Frontal cortex (tissue), 4 donors: ENCODE data around the gene BTN3A1. TPM values are rescaled to one million over a fixed set of nuclear protein-coding genes. Genes with fewer than 3 reads are reported as not detected.
"Not testable (repeated sequence)": the region's sequence is repeated elsewhere in the genome, so short reads cannot be mapped to it uniquely, and the experiment has no call there.

Experiments used
- DNase-seq, 2 donors: peaks; one replicate each; pipeline ENCODE4 v3.0.0; 2012; ENCODE audit warnings: low spot score in 2 of 2
- FAIRE-seq: peaks from 2 replicates; lab custom pipeline; 2012; peaks lifted over from hg19 to GRCh38; lab: Jason Lieb, UNC
- total RNA-seq: library from RNA; depleted of rRNA; stranded (reverse); fragments of >200 nt; gene quantifications from one replicate; pipeline ENCODE4 v1.2.3, GENCODE V29; 2014
- donor health status: control.
- donor health status: control.
- donor health status: control.

The BTN3A1 gene
- total RNA-seq, 1 donor from 2014 or later: 19.6 TPM

GRCh38 chr6:26411751-26412150 is 9.7 kb downstream of the BTN3A1 start:
- no peak for FAIRE-seq

GRCh38 chr6:26412228-26412627 is 10.2 kb downstream of the BTN3A1 start:
- DNase-seq (no peak), FAIRE-seq (no peak)

More at GRCh38 chr6:26411751-26412150, 9.7 kb downstream of the BTN3A1 start:
- no peak for DNase-seq

- no peak for FAIRE-seq
- DNase-seq: no peak
Measured at GRCh38 chr6:26412954-26413353, 10.9 kb downstream of the BTN3A1 start.

GRCh38 chr6:26414281-26414680 is 12.2 kb downstream of the BTN3A1 start:
- FAIRE-seq: no peak
- no peak for DNase-seq

GRCh38 chr6:26415036-26415614 is 13.1 kb downstream of the BTN3A1 start:
- no peak for FAIRE-seq
- DNase-seq: no peak

GRCh38 chr6:26415791-26416190 is 13.7 kb downstream of the BTN3A1 start:
- FAIRE-seq: no peak
- DNase-seq: no peak

DNA sequence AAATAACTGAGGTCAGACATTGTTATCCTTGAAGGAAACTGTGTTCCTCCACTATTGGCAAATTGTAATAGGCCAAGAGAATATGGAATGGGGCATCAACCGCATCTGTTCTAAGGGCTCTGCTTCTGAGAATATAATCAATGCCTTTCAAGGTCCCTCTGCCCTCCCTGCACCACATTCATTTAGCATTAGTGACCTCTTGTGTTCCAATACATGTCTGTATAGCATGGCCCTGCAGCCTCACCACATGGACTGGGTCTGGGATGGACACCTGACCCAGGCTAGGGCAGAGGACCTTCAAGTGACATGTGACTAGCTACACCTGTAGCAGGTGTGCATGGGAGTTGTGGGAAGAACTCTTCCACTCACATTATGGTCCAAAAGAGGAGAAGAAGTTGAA is 14.2 kb downstream of the BTN3A1 start:
- FAIRE-seq: no peak
- no peak for DNase-seq

DNA sequence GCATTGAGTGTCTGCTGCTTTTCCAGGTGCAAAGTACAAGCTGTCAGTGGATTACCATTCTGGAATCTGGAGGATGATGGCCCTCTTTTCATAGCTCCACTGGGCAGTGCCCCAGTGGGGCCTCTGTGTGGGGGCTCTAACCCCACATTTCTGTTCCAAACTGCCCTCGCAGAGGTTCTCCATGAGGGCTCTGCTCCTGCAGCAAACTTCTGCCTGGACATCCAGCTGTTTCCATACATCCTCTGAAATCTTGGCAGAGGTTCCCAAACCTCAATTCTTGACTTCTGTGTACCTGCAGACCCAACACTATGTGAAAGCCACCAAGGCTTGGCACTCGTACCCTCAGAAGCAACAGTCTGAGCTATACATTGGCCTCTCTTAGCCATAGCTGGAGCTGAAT is 16.0 kb downstream of the BTN3A1 start:
- DNase-seq, FAIRE-seq: not testable (repeated sequence)

- FAIRE-seq, DNase-seq: not testable (repeated sequence)
Measured at GRCh38 chr6:26418795-26419194, 16.7 kb downstream of the BTN3A1 start.

DNA sequence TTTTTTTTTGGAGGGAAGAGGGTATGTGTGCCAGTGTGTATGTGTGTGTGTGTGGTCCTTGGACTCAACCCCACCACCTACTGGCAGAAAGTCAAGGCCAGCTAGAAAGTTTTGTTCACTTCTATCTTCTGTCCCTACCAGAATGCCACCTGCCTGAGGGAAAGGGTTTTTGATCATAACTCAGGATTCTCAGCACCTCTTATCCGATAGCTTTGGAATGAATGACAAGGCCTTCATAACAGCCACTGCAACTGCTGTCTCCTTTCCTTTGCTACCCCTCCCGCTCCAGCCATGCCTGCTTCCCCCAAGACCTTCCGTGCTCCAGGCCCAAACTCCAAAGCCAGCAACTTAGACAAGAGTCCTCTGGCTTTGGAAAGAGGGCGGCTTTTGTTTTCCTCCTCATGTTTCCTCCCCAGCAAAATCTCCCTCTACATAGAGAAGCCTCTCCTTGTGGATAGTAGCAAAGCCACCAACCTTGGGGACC is 18.7 kb downstream of the BTN3A1 start:
- FAIRE-seq (no peak), DNase-seq (no peak)

DNA sequence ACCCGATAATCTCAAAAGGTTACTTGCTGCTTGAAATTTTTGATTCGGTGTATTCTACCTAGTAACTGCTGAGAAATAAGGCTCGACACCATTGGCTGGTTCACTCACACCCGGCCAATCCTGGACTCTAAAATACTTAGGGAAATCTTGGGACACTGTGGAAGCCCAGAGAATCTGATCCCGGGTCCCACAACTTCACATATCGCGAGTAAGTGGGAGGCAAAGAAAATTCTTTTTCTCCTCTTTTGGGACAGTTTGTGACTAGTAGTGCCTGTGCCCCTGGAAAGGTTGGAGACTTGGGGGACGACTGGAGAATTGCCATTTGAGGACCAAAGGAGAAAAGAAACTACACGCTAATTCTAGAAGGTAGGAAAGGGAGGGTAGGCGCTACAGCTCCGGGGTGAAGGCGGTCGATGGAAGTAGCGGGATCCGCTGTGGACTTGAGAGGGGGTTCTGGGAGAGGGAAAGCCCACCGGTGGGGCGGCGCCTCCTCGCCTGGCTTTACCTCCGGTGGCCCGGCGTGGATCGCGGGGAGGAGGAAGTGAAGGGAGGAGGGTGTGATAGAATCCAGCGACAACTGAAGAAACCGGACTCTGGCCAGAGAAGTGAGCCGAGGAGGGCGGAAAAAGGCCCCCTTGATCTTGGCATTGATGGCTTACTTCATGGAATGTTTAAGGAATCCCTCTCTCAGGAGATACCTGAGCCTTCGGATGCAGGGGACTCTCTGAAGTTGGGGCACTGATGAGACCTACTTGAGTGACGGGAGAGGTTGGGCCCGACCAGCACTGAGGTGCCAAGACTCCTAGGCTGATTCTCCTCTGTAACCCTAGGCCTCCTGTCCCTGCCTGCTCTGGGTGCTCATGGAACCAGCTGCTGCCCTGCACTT is 19.4 kb downstream of the BTN3A1 start:
- DNase-seq (peak; percentile 47 to 84), FAIRE-seq (peak; percentile 26)

- DNase-seq: no peak
- FAIRE-seq: no peak
Measured at GRCh38 chr6:26422329-26422728, 20.3 kb downstream of the BTN3A1 start.

DNA sequence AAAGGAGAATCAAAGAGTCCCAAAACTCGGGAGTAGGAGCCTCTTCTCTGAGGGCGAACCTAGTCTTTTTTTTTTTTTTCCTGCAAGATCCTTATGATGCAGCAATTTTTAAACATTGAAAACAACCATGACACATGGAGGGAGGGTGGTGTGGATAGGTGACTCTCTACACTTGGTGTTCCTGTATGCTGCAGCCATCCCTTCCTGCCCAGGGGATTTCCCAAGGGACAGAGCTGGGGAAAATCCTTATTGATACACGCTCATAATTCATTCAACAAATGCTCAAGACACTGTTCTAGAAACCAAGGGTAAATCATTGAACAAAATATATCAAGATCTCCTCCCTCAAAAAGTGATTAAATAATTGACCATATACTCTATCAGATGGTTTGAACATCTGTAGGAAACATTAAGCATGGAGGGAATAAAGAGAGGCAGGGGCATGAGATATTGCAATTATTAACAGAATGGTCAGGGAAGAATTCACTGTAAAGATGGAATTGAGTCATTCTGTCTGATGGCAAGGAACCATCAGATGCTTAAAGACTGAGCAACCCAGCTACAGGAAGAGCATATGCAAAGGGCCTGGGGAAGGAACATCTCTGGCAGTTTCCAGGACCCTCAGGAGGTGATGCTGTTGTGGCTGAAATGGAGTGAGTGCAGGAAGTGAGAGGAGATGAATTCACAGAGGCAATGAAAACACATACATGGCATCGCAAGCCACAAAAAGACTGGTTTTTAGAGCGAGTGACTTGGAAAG is 24.8 kb downstream of the BTN3A1 start:
- DNase-seq: no peak
- no peak for FAIRE-seq

GRCh38 chr6:26427451-26427809 is 25.4 kb downstream of the BTN3A1 start:
- FAIRE-seq (no peak), DNase-seq (no peak)

DNA sequence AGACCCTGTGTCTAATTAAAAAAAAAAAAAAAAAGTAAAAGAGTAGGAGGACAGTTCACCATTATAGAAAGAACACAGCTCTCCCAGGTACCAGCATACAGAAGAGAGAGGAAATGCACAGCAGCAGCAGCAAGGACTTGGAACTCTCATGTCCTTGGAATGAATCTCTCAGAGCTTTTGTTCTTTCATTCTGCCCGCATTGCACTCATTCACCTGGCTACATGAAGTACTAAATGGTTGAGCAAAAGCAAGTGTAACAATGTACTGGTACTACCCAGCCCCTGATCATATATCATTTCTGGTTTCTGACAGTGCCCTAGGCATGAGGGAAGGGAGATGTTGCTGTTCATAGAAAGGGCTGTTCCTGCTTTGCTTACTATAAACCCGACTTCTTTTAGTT is 26.1 kb downstream of the BTN3A1 start:
- DNase-seq: no peak
- no peak for FAIRE-seq

GRCh38 chr6:26430787-26431186 is 28.7 kb downstream of the BTN3A1 start:
- no peak for DNase-seq
- FAIRE-seq: no peak

- DNase-seq (no peak), FAIRE-seq (no peak)
Measured at GRCh38 chr6:26431258-26432172, 29.4 kb downstream of the BTN3A1 start.

DNA sequence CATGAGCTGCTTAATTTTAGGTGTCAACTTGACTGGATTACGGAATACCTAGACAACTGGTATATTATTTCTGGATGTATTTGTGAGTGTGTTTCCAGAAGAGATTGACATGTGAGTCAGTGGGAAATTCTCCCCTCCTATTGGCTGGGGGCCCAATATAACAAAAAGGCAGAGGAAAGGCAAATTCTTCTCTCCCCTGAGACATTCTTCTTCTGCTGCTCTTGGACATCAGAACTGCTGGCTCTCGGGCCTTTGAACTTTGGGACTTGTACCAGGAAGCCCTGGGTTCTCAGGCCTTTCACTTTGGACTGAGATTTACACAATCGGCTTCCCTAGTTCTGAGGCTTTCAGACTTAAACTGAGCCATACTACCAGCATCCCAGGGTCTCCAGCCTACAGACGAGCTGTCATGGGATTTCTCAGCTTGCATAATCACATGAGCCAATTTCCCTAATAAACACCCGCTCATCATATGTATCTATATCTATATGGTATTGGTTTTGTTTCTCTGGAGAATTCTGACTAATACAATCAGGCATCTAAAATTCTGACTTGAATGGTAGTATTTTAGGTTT is 30.6 kb downstream of the BTN3A1 start:
- no peak for DNase-seq
- FAIRE-seq: no peak

DNA sequence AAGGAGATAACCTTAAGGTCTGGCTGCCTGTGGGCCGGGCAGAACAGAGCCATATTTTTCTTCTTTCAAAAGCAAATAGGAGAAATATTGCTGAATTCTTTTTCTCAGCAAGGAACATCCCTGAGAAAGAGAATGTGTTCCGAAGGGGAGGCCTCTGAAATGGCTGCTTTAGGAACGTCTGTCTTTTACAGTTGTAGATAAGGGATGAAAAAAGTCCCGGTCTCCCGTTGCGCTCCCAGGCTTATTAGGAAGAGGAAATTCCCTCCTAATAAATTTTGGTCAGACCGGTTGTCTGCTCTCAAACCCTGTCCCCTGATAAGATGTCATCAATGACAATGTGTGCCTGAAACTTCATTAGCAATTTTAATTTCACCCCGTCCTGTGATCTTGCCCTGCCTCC is 31.6 kb downstream of the BTN3A1 start:
- not testable (repeated sequence) for DNase-seq, FAIRE-seq
